K562 (cell line): ENCODE data around the gene PTPRZ1. TPM values are rescaled to one million over a fixed set of nuclear protein-coding genes. Genes with fewer than 3 reads are reported as not detected.

Experiments used
- ATAC-seq: fragments of 200-7000 bp; cut with Tn5 transposase; 3 replicates; pipeline ENCODE4 v1.9.1; 2020; ENCODE audit warnings: moderate library complexity
- BruUV-seq: library from RNA; stranded (reverse); fragments of 400-500 nt; replicated peaks from 2 replicates; lab custom pipeline; 2021; lab: Mats Ljungman, UMichigan
- CTCF ChIA-PET: fragments of 300-600 bp; formaldehyde crosslinking; extraction: SDS; loops from one replicate; lab custom pipeline; 2021; ENCODE audit warnings: low intra/inter-chr PET ratio; lab: Yijun Ruan, JAX
- POLR2A ChIA-PET: fragments of 300-600, 350-650 bp; sonication (Branson Sonifier 250); formaldehyde crosslinking; extraction: SDS; loops from one replicate; lab custom pipeline; 2021; ENCODE audit warnings: antibody characterized with exemption, inconsistent platforms; lab: Yijun Ruan, JAX
- DNase-seq, 4 experiments: peaks; one replicate each; pipeline versions ENCODE4 v3.0.0 to v3.0.0-alpha.2; 2011 to 2018; ENCODE audit warnings: low spot score in 3 of 4, mixed read lengths in 3 of 4; ENCODE audit errors: extremely low read depth in 1 of 4
- FAIRE-seq: peaks from 2 replicates; lab custom pipeline; 2011; peaks lifted over from hg19 to GRCh38; lab: Jason Lieb, UNC
- H2AFZ ChIP-seq: 2 replicates; pipeline ENCODE4 v1.6.0; 2011; ENCODE audit warnings: low read depth, low read length, control low read depth, inconsistent platforms
- H3K27ac ChIP-seq: fragments of 200-600 bp; 3 replicates; pipeline ENCODE4 v1.8.0; 2011; ENCODE audit warnings: low read depth, mild to moderate bottlenecking, control low read depth, inconsistent platforms, low read length, moderate library complexity, mixed read lengths; ENCODE audit errors: extremely low read depth
- H3K27me3 ChIP-seq, 2 experiments: fragments of 300-600 bp in 1 of 2; 2 replicates in 1 of 2; 3 replicates in 1 of 2; pipeline versions ENCODE4 v1.6.0 to v1.8.0; 2011; ENCODE audit warnings: inconsistent platforms in 2 of 2, low read length in 2 of 2, mild to moderate bottlenecking in 1 of 2, mixed read lengths in 1 of 2, moderate library complexity in 1 of 2; ENCODE audit not compliant: control insufficient read depth in 2 of 2, insufficient read depth in 2 of 2
- H3K36me3 ChIP-seq: fragments of 300-600 bp; 3 replicates; pipeline ENCODE4 v1.8.0; 2011; ENCODE audit warnings: mild to moderate bottlenecking, low read length, inconsistent platforms; ENCODE audit not compliant: control insufficient read depth, insufficient read depth
- H3K4me1 ChIP-seq, 2 experiments: fragments of 200-600 bp in 1 of 2; replicated peaks in 1 of 2; 2 replicates in 1 of 2; 3 replicates in 1 of 2; pipeline versions ENCODE4 v1.5.1 to v1.8.0; 2011; ENCODE audit warnings: inconsistent platforms in 2 of 2, low read length in 2 of 2, mild to moderate bottlenecking in 1 of 2, mixed read lengths in 1 of 2, moderate library complexity in 1 of 2; ENCODE audit not compliant: control insufficient read depth in 2 of 2, insufficient read depth in 2 of 2
- H3K4me2 ChIP-seq: 2 replicates; pipeline ENCODE4 v1.6.1; 2011; ENCODE audit warnings: low read length, control low read depth, inconsistent platforms, mixed read lengths; ENCODE audit not compliant: insufficient read depth
- H3K4me3 ChIP-seq: fragments of 200-600 bp; sonication (generic), shearing (Covaris generic); 2 replicates; pipeline ENCODE4 v1.5.1; 2016; ENCODE audit warnings: control low read depth, inconsistent platforms
- H3K79me2 ChIP-seq: fragments of 200-600 bp; 3 replicates; pipeline ENCODE4 v1.8.0; 2011; ENCODE audit warnings: low read length, inconsistent platforms; ENCODE audit not compliant: control insufficient read depth, insufficient read depth
- H3K9ac ChIP-seq, 2 experiments: 2 replicates each; pipeline versions ENCODE4 v1.6.0 to v1.6.1; 2011; ENCODE audit warnings: low read depth in 2 of 2, low read length in 2 of 2, control low read depth in 1 of 2, inconsistent platforms in 1 of 2, mild to moderate bottlenecking in 1 of 2, mixed read lengths in 1 of 2; ENCODE audit not compliant: insufficient read depth in 1 of 2
- H3K9me1 ChIP-seq: one replicate; pipeline ENCODE4 v1.6.0; 2011; ENCODE audit warnings: inconsistent platforms, mild to moderate bottlenecking, low read length, moderate library complexity; ENCODE audit not compliant: control insufficient read depth, insufficient read depth
- H3K9me3 ChIP-seq: replicated peaks from 2 replicates; pipeline ENCODE4 v1.5.1; 2011; ENCODE audit warnings: low read depth, low read length, inconsistent platforms; ENCODE audit not compliant: control insufficient read depth, insufficient read depth
- H4K20me1 ChIP-seq: replicated peaks from 2 replicates; pipeline ENCODE4 v1.6.1; 2011; ENCODE audit warnings: low read length, inconsistent platforms, mixed read lengths; ENCODE audit not compliant: control insufficient read depth, insufficient read depth
- CGGBP1 ChIP-seq: fragments of 250-450 bp; sonication (Bioruptor Pico); IDR thresholded peaks from 2 replicates; pipeline ENCODE4 v1.9.0; 2021; ENCODE audit warnings: mild to moderate bottlenecking
- IRF2 ChIP-seq: sonication (generic); formaldehyde crosslinking; IDR thresholded peaks from 2 replicates; pipeline ENCODE4 v1.8.1; 2022; ENCODE audit warnings: mild to moderate bottlenecking, missing genetic modification reagents
- MBD2 ChIP-seq: sonication (generic); IDR thresholded peaks from 2 replicates; pipeline ENCODE4 v1.6.1; 2016; ENCODE audit warnings: low read depth, borderline replicate concordance
- NONO ChIP-seq, 2 experiments: fragments of 200-400 bp in 1 of 2; fragments of 450-650 bp in 1 of 2; formaldehyde crosslinking in 1 of 2; IDR thresholded peaks; 2 replicates each; pipeline ENCODE4 v1.6.1; 2017; ENCODE audit warnings: low read depth in 2 of 2, mild to moderate bottlenecking in 2 of 2, moderate library complexity in 2 of 2, low read length in 1 of 2
- RFX7 ChIP-seq: fragments of 250-450 bp; sonication (Bioruptor Pico); IDR thresholded peaks from 2 replicates; pipeline ENCODE4 v1.5.1; 2021; ENCODE audit warnings: mild to moderate bottlenecking
- TRIM24 ChIP-seq, 2 experiments: fragments of 450-650 bp; IDR thresholded peaks; 2 replicates each; pipeline ENCODE4 v1.6.1; 2016
- VEZF1 ChIP-seq: fragments of 200-800 bp; sonication (Bioruptor generic); IDR thresholded peaks from 2 replicates; pipeline ENCODE4 v1.6.1; 2017; ENCODE audit warnings: missing genetic modification characterization, missing compliant biosample characterization
- ZNF12 ChIP-seq: sonication (generic); formaldehyde crosslinking; IDR thresholded peaks from 2 replicates; pipeline ENCODE4 v1.4.0; 2020; ENCODE audit warnings: mild to moderate bottlenecking, missing genetic modification reagents
- ZNF232 ChIP-seq: sonication (generic); formaldehyde crosslinking; IDR thresholded peaks from 2 replicates; pipeline ENCODE4 v1.8.0; 2022; ENCODE audit warnings: mild to moderate bottlenecking, missing genetic modification reagents
- ZNF263 ChIP-seq: sonication (generic); formaldehyde crosslinking; IDR thresholded peaks from 2 replicates; pipeline ENCODE4 v1.8.0; 2022; ENCODE audit warnings: mild to moderate bottlenecking, missing genetic modification reagents, borderline replicate concordance
- ZNF280A ChIP-seq: fragments of 450-650 bp; IDR thresholded peaks from 2 replicates; pipeline ENCODE4 v1.6.1; 2018; ENCODE audit warnings: mild to moderate bottlenecking, low read depth; ENCODE audit not compliant: partially characterized antibody
- ZNF76 ChIP-seq: fragments of 250-450 bp; sonication (Bioruptor Pico); IDR thresholded peaks from 2 replicates; pipeline ENCODE4 v1.4.0; 2020; ENCODE audit warnings: mild to moderate bottlenecking, moderate library complexity, borderline replicate concordance
- WGBS: fragments of 100-300 bp; shearing (Covaris generic); methylation state at CpG from one replicate; pipeline ENCODE4 v1.1.6; 2016; ENCODE audit warnings: low coverage, mixed read lengths; ENCODE audit not compliant: insufficient coverage; ENCODE audit errors: missing lambda C conversion rate; 5-methylcytosine and 5-hydroxymethylcytosine counted together
- in situ Hi-C: fragments of 300-500 bp; cut with MboI; formaldehyde crosslinking; loops from 4 replicates; pipeline ENCODE4 v1.15.0; 2018; ENCODE audit warnings: inconsistent platforms, mixed read lengths
- intact Hi-C: fragments of 100-400 bp; cut with micrococcal nuclease; formaldehyde crosslinking; loops from 2 replicates; pipeline ENCODE4 v1.14.2; 2022
- polyA plus RNA-seq, 8 experiments: library from polyadenylated mRNA; depleted of rRNA in 4 of 8; stranded (reverse) in 5 of 8; unstranded in 3 of 8; fragments of >200 nt; fragmentation: Nextera tagmentation in 2 of 8; fragmentation: Illumina TruSeq in 1 of 8; extraction: Ambion mirVana in 2 of 8; extraction: Trizol in 1 of 8; gene quantifications; 2 replicates each; pipeline versions ENCODE4 v1.2.1 to v1.2.3, GENCODE V29; 2011 to 2014; ENCODE audit warnings: inconsistent platforms in 1 of 8, missing spikeins in 1 of 8
- total RNA-seq, 7 experiments: library from RNA; depleted of rRNA in 6 of 7; stranded (reverse); fragments of >200 nt in 6 of 7; fragmentation: Illumina TruSeq in 2 of 7; extraction: Trizol in 2 of 7; gene quantifications; 2 replicates each; pipeline versions ENCODE4 v1.2.1 to v1.2.3, GENCODE V29; 2011 to 2021; ENCODE audit warnings: low replicate concordance in 1 of 7

Gene PTPRZ1
- total and polyA plus RNA-seq, 9 of the 15 experiments (the other 6 are each of a cell fraction or from before 2014, with no cell fraction given), result 0.04 TPM; not detected in 7

GRCh38 chr7:122072924-122073599, 200.1 kb downstream of the PTPRZ1 start:
- Histone ChIP-seq H3K36me3 (no peaks in the 10 kb centered on the region), H3K9me3 (no peaks in the 10 kb centered on the region), H3K4me3 (no peak overlapping the region), H3K79me2 (no peaks in the 10 kb centered on the region), H3K27me3 (no peaks in the 10 kb centered on the region), H3K27ac (no peak overlapping the region), H3K4me1 (no peaks in the 10 kb centered on the region), H2AFZ (no peak overlapping the region), H3K9me1 (no peaks in the 10 kb centered on the region), H3K4me2 (no peak overlapping the region), H3K9ac (no peak overlapping the region), H4K20me1 (no peaks in the 10 kb centered on the region)
- POLR2A ChIA-PET, result no interaction called here
- no TSS peak for BruUV-seq
- intact Hi-C loops (no loop called here), in situ Hi-C loops (no loop called here)
- CTCF ChIA-PET, result no interaction called here
- WGBS, result 0% methylated on average over 6 of the region's 6 CpGs
- no peak for DNase-seq
- FAIRE-seq, result peak; percentile 60
- no peak for TF ChIP-seq IRF2 (CRISPR knock-in tag)
- no peak for TF ChIP-seq ZNF12 (CRISPR knock-in tag)
- TF ChIP-seq MBD2, result no peak
- TF ChIP-seq ZNF263 (CRISPR knock-in tag), result no peak
- TF ChIP-seq CGGBP1 (CRISPR knock-in tag), result no peak
- TF ChIP-seq ZNF280A, result no peak
- no peak for TF ChIP-seq VEZF1 (CRISPR knock-in tag)
- no peak for TF ChIP-seq RFX7 (CRISPR knock-in tag)
- no peak for TF ChIP-seq TRIM24 (IDR thresholded peaks at IDR 0.05)
- no peak for TF ChIP-seq NONO (IDR thresholded peaks at IDR 0.05; ENCODE audit: low read depth in 2 of 2, low read length in 1 of 2)
- TF ChIP-seq ZNF76 (CRISPR knock-in tag), result no peak
- no peak for TF ChIP-seq ZNF232 (CRISPR knock-in tag)
- ATAC-seq, result no peak
